Islet of Langerhans (tissue), 1 donor: ENCODE data around the gene CST7.
"Not testable (repeated sequence)": the region's sequence is repeated elsewhere in the genome, so short reads cannot be mapped to it uniquely, and the experiment has no call there.

Experiments
- FAIRE-seq: peaks from one replicate; lab custom pipeline; 2011; peaks lifted over from hg19 to GRCh38; lab: Jason Lieb, UNC

CST7 gene

DNA sequence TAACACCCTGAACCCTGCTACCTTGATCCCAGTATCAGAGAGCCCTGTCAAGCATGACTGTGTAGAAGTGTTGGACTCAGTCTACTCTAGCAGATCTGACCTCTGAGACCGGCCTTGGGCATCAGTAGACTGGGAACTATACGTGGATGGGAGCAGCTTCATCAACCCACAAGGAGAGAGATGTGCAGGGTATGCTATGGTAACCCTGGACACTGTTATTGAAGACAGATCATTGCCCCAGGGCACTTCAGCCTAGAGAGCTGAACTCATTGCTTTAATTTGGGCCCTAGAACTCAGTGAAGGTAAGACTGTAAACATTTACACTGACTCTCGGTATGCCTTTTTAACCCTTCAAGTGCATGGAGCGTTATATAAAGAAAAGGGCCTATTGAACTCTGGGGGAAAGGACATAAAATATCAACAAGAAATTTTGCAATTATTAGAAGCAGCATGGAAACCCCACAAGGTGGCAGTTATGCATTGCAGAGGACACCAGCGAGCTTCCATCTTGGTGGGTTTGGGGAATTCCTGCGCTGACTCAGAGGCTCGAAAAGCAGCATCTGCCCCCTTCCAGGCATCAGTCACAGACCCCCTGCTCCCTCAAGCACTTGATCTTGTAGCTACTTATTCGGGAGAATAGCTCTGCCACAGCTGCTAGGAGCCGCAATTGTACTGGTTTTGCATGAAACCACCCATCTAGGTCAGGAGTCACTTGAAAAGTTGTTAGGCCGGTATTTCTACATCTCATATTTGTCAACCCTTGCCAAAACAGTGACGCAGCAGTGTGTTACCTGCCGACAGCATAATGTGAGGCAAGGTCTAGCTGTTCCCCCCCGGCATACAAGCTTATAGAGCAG is 19.0 kb upstream of the CST7 start:
- peak; percentile 51 for FAIRE-seq

DNA sequence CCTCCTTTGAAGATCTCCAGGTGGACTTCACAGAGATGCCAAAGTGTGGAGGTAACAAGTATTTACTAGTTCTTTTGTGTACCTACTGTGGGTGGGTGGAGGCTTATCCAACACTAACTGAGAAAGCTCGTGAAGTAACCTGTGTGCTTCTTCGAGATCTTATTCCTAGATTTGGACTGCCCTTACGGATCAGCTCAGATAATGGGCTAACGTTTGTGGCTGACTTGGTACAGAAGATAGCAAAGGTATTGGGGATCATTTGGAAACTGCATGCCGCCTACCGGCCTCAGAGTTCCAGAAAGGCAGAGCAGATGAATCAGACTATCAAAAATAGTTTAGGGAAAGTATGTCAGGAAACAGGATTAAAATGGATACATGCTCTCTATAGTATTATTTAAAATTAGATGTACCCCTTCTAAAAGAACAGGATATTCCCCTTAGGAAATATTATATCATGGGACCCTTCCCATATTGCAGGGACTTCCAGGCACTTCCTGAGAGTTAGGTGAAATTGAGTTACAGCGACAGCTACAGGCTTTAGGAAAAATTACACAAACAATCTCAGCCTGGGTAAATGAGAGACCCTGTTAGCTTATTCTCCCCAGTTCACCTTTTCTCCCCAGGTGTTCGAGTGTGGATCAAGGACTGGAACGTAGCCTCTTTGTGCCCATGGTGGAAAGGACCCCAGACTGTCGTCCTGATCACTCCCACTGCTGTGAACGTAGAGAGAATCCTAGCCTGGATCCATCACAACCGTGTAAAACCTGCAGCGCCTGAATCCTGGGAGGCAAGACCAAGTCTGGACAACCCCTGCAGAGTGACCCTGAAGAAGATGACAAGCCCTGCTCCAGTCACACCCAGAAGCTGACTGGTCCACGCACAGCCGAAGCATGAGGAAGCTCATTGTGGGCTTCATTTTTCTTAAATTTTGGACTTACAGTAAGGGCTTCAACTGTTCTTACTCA is 18.1 kb upstream of the CST7 start:
- FAIRE-seq, result not testable (repeated sequence)

DNA sequence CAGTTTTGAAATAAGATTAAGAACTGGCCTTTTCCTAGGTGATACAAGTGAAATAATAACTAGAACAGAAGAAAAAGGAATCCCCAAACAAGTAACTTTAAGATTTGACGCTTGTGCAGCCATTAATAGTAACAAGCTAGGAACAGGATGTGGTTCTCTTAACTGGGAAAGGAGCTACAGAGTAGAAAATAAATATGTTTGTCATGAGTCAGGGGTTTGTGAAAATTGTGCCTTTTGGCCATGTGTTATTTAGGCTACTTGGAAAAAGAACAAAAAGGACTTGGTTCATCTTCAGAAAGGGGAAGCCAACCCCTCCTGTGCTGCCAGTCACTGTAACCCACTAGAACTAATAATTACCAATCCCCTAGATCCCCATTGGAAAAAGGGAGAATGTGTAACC is 17.2 kb upstream of the CST7 start:
- not testable (repeated sequence) for FAIRE-seq

DNA sequence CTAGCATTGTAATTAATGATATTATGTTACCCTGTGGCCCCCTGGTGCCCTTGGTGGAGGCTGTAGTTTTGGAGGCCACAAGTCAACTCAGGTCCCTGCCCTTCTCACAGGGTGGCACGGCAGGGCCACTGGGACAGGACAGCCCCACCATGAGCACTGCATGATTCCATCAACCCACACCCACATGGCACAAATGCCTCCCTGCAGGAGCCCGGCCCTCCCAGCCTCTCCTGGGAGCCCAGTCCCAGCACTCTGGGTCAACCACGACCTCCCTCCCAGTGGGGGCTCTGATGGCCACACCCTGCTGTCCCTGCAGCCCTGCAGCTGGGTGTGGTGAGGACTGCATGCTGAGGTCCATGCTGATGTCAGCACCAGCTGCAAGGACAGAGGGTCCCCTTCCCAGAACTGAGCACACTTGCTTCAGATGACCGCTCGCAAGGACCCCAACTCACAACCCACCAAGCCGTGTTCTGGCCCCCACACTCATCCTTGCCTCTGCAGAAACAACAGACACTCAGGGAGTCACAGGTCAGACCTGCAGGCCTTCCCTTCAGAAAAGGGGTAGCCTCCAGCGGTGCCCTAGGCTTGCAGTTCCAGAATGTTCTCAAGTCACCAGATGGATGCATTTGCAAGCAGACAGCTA is 15.7 kb upstream of the CST7 start:
- FAIRE-seq, result no peak

DNA sequence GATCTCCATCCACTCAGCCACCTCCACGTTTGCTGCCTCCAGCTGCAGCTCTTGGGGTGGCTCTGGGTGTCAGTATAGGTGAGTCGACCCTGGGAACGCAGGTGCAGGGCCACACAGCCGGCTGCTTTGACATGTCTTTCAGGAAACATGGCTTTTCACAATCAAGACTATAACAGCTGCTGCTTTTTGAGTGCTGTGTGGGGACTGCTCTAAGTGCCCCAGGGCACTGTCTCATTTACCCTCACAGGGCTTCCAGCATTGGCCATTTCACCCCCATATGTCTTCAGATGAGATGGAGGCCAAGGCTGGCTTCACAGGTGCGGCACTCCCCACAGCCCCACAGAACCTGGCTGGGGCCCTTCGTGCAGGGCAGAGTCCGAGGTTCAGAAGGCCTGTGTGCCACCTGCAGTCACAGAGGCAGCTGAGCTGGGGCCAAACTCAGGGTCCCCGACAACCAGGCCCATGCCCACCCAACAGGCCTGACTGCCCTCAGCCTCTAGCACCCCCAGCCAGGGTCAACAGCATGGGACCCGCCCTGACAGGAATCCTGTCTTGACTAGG is 14.9 kb upstream of the CST7 start:
- no peak for FAIRE-seq

DNA sequence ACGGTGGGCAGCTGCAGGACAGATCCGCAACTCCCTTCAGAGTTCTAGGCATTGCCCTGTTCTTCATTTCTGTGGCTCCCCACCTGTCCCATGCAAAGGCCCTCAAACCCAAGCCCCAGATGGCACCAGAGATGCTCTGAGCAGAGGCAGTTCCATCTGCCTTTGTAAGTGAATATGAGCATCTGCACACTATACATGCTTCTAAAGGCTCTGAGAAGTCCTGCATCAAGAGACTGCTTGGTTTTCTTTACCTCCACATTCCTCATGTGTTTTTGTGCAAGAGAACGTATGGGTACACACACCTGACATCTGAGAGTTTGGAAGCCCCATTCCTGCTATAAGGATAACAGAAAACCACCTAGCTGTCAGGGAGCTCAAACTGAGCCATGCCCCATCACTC is 14.4 kb upstream of the CST7 start:
- FAIRE-seq, result no peak

DNA sequence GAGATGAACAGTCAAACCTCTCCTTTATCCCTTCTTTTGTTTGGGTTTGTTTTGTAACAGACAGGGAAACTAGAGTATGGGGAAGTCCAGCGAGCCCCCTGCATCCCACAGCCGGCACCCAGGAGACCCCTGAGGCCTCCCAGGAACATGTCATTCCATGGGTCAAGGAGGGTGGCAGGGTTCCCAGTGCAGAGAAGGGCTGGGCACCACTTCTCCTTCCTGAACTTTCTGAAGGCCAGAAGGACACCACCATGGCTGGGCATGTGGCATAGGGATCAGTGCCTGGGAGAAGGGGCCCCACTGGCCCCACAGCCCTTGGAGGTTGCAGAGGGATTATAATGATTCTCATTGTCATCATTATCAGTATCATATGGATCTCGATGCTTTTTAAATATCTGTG is 13.9 kb upstream of the CST7 start:
- FAIRE-seq, result no peak

DNA sequence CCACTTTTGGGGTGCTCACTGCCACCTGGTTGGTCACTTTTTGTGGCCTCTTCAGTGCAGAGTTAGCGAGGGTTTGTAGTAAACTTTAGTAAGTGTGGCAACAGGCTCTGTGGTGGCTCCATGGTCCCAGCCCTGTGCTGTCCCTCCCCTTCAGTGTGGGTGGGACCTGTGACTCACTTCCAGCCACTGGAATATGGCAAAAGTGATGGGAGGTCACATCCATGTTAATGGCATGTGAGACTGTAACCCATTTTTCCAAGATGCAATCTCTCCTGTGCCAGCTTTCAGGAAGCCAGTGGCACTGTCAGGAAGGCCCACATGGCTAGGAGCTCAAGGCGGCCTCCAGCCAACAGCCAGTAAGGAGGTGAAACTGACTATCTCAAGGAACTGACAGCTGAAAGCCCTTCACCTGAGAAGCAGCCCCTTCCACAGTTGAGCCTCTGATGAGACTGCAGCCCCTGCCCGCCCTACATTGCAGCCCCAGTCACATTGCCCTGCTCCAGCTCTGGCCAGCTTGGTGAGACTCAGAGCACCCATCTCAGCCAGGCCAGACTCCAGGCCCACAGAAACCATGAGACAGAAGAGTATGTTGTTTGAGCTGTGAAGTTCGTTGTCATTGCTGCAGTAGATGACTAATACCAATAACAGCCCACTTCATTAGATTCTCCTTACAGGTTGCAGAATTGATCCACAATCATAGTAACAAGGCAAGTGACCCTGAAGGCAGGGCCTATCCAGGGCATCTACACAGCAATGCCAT is 13.1 kb upstream of the CST7 start:
- FAIRE-seq, result no peak

DNA sequence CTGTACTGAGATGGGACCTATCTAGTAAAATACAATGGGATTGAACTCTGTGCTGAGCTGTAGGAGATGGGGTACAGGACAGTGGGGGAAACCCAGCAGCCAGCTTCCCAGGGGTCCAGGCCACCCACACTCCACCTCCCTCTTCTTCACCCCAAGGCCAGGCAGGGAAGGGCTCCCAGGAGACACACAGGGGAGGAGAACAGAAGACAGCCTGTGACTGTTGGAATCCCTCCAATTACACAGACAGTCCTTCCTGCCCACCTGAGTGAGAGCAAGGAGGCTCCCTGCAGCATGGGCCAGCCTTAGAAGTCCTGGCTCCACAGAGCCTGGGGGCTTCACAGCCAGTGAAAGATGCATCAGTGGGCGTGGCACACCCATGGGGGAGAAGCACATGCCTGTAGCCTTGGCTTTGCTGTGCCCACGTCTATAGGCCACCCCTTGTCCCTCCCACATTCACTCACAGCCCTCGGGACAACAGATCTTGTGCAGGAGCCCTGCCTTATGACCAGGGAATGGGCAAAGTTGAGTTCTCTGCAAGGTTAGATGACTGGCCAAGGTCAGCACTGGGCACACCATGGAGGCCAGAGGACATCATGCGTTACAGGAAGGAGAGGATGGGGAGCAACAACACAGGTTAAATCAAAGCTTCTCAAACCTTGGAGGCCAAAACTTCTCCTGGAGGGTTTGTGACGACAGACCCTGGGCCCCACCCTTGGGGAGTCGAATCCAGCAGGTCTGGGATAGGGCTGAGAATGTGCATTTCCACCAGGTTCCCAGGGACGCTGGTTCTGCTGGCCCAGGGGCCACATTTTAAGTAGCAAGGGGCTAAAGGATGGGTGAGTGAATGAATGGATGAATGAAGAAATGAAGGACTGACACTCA is 12.3 kb upstream of the CST7 start:
- FAIRE-seq, result no peak

DNA sequence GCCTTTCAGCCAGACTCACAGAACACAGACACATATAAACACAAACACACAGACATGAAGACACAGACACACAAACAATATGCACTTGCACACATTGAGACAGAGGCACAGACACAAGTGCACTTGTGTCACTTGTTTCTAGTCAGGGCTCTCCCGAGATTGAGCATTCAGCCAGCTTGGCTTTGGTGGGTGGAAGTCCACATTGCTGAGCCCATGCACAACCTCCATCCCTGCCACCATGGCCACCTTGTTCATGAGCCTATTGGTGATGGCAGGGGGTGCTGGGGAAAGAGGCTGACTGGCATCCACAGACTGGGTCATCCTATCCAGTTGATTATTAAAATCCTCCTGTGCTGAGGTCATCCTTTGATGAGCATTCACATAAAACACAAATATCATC is 11.5 kb upstream of the CST7 start:
- no peak for FAIRE-seq

DNA sequence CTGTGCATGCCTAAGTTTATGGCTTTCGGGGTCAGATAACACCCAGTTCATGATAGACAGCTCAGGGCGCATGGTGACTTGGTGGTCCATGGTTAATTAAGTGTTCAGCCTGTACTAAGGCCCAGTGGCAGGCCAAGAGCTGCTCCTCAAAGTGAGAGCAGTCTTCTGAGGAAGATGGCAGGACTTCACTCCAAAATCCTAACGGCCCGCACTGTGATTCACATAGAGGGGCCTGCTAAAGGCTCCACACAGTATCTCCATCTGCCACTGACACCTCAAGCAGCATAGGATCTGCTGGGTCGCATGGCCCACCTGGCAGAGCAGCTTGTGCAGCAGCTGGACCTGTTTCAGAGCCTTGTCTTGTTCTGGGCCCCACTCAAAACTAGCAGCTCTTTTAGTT is 10.6 kb upstream of the CST7 start:
- FAIRE-seq, result no peak

DNA sequence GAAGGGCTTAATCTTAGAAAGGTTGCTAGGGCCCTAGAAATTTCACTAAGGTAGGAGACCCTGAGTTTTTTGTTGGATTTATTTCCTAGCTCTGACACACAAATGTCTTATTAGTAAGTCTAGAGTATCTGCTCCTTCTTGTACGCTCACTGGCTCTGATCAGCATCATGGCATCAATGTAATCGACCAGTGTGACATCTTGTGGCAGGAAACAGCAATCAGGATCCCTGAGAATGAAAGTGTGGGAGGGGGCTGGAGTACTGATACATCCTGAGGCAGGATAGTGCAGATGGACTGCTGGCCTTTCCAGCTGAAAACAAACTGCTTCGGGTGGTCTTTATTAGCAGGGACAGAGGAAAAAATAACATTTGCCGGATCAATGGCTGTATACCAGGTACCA is 10.0 kb upstream of the CST7 start:
- no peak for FAIRE-seq

DNA sequence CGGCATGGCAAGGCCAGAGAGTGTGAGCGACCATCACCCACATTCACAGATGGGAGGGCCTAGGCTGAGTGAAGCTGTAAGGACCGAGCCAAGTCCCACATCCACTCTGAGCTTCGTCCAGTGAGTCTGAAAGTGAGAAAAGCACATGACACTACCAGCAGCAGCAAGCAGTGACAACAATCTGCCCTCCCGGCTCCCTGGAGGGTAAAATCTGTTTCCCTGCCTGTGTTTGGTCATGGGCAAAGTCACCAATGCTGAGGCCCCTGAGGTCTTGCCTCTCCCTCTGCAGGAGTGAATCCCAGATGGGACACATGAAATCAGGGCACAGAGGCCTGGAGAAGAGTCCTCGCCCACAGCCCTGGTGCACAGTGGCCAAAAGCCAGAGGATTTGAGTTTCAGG is 6.4 kb upstream of the CST7 start:
- FAIRE-seq, result no peak

DNA sequence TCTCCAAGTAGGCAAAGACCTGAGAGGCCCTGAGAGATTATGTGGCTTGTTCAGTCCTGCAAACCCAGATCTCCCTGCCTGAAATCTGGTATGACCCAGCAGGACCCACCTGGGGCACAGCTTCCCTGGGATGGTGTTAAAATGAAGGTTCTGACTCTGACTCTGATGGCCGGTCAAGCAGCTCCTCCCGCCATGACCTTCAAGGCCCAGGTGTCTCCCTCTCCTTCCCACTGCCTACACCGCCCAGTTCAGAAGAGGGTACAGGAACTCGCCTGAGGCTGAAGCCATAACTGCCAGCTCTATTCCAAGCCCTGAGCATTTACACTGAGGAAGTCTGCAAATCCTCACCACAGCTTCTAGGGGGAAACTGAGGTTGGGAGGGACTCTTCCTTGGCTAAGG is 5.9 kb upstream of the CST7 start:
- no peak for FAIRE-seq

DNA sequence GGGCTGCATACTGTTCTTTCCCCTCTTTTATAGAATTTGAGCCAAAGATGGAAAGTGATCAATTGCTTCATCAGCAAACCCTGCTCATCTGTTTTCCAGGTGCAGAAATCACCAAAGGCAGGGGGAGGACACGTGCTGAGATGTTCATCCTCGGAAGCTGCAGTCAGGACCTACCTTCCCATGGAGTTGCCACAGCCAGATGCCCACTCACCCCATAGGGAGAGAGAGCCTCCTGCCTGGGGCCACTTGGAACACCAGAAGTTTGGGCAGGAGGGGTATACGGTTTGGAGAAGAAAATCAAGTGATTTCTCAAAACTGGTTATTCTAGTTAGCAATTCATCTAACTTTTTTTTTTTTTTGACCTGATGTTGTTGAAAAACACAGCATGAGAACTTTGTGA is 5.3 kb upstream of the CST7 start:
- FAIRE-seq, result no peak

DNA sequence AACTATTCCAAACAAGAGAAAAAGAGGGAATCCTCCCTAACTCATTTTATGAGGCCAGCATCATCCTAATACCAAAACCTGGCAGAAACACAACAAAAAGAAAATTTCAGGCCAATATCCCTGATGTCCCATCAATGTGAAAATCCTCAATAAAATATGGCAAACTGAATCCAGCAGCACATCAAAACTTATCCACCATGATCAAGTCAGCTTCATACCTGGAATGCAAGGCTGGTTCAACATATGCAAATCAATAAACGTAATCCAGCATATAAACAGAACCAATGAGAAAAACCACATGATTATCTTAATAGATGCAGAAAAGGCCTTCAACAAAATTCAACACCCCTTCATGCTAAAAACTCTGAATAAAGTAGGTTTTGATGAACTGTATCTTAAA is 2.7 kb upstream of the CST7 start:
- not testable (repeated sequence) for FAIRE-seq

DNA sequence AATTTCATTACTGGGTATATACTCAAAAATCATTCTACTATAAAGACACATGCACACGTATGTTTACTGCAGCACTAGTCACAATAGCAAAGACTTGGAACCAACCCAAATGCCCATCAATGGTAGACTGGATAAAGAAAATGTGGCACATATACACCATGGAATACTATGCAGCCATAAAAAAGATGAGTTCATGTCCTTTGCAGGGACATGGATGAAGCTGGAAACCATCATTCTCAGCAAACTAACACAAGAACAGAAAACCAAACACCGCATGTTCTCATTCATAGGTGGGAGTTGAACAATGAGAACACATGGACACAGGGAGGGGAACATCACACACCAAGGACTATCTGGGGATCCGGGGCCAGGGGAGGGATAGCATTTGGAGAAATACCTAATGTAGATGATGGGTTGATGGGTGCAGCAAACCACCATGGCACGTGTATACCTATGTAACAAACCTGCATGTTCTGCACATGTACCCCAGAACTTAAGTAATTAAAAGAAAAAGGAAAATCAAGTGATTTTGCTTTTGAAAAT is 602 bp upstream of the CST7 start:
- not testable (repeated sequence) for FAIRE-seq

DNA sequence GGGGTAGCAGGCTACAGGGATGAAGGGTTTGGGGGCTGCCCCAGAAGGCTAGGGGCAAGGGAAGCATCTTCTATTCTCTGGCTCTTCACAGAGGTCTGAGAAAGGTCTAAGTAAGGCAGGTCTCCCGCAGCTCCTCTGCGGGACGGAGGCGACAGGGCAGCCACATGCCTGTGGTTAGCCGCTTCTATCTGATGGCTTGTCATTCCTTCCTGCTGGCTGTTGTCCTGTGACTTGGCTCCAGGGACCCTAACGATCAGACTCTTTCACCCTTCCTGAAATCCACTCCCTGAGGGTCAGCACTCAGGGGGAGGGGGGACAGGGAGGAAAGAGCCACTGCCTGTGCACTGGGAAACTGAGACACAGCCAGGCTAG is 673 bp downstream of the CST7 start:
- no peak for FAIRE-seq

DNA sequence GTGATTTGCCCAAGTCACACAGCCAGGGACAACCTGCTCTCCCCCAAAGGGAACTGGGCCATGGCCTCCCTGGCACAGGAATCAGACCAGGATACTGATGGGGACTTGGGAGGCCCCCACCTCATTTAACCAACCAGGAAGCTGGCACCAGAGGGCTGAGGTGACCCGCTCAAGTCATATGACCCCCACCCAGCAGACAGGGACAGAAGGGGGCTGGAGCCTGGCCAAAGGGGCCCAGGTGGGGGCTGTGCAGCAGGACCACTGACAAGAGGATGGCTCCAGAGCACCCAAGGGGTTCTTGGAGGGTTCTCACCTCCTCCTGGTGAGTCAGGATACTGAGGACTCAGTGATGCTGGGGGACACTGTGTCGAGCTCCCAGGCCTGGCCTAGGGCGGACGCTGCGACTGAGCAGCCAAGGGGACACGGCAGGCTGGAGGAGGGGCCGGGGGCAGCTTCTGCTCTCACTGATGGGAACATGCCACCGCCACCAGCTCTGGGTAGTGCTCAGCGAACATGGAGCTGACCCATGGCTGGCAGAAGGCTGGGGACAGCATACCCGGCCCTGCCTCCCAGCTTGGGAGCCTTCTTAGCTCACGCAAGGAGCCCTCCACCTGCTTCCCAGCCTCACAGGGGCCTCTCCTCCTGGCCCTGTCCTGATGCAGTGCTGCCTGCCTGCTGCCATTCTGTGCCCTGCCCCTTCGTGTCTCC is 1.2 kb downstream of the CST7 start:
- FAIRE-seq, result no peak
